Measurements from ENCODE around the gene SMARCAL1.

GRCh38 chr2:216423071-216423470 is 10.8 kb downstream of the SMARCAL1 start:
- TF ChIP-seq POLR2A (IDR thresholded peaks at IDR 0.05) (no peak), POLR2AphosphoS5 (IDR thresholded peaks at IDR 0.05) (no peak)
- TF ChIP-seq, protein P1, sequence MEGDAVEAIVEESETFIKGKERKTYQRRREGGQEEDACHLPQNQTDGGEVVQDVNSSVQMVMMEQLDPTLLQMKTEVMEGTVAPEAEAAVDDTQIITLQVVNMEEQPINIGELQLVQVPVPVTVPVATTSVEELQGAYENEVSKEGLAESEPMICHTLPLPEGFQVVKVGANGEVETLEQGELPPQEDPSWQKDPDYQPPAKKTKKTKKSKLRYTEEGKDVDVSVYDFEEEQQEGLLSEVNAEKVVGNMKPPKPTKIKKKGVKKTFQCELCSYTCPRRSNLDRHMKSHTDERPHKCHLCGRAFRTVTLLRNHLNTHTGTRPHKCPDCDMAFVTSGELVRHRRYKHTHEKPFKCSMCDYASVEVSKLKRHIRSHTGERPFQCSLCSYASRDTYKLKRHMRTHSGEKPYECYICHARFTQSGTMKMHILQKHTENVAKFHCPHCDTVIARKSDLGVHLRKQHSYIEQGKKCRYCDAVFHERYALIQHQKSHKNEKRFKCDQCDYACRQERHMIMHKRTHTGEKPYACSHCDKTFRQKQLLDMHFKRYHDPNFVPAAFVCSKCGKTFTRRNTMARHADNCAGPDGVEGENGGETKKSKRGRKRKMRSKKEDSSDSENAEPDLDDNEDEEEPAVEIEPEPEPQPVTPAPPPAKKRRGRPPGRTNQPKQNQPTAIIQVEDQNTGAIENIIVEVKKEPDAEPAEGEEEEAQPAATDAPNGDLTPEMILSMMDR (IDR thresholded peaks at IDR 0.05) = no peak
